GM21390 (cell line): ENCODE data around the gene CLEC18B.
"Not testable (repeated sequence)": the region's sequence is repeated elsewhere in the genome, so short reads cannot be mapped to it uniquely, and the experiment has no call there.

ENCODE experiments used
- ATAC-seq: cut with Tn5 transposase; IDR thresholded peaks from one replicate; pipeline ENCODE4 v1.9.1; 2021; ENCODE audit not compliant: unreplicated experiment

CLEC18B gene

DNA sequence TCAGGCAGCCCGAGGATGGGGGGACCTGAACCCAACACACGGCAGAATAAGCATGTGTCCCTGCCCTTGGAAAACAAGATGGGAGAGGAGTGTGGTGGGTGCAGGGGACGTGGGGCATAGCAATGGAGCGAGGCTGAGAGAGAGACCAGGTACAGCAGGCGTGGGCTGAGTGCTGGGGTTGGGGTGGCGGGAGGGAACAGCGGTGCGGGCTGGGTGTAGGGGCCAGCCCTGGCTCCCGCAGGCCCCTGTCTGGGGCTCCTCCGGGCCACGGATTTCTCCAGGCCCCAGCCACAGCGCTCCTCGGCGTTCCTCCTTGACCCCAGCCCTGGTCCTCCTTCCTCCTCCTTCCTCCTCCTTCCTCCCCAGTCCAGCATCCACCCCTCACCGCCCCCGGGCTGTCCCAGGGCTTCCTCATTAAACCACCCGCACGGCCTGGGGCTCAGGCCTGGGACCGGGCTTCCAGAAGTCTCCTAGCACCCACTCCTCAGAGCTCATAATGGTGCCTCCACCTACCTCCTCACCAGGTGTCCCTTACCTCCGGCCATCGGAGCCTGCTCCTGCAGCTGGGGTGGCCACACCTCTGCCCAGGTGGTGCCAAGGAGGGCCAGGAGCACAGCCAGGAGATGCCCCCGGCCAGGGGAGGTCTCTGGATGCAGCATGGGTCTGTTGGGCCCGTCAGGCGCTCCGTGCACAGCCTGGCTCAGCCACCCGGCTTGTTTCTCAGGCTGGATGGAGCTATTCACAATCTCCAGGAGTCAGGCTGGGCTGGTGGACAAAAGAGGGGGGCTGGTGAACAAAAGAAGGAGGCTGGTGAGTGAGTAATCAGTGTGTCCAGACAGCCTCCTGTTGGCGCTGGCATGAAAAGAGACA, at the start of gene CLEC18B:
CLEC18B (minus strand) TSS at position 867 of the 870 bp plus-strand sequence; CDS start at position 659, 208 bp downstream.
- ATAC-seq, result not testable (repeated sequence)

GRCh38 chr16:74469946-74470478, 48.7 kb upstream of the CLEC18B start:
- ATAC-seq, result no peak

DNA sequence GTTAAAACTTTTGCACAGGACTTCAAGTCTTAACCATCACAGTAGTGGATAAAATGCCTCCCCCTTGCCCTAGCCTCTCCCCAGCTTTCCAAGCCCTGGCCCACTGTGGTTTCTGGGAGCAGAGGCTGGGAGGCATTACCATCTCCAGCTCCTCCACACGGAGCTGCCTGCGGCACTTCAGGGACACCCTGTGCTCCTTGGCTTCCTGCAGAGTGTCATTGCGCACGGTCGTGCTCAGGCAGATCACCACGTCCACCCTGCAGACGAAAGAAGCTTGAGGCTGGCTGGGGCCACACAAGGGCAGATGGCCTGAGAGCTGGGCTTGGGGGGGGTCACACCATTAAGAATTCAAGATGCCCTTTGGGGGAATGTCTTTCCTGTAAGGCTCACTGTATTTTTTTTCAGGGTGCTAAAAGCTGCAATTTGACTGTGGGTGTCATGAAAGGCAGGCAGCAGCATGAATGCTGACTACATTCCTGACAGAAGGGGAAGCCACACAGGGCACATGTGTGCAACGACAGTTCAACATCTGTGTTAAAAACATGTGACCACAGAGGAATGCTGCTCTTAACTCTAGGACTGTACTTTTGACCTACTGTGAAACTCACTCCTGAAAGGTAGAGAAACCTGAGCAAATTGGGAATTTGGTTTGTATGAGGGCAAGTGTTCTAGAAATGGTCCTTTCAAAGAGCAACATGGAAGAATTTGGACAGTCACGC, 47.7 kb upstream of the CLEC18B start:
- no peak for ATAC-seq

GRCh38 chr16:74466872-74467271, 45.6 kb upstream of the CLEC18B start:
- peak; percentile 85 for ATAC-seq

DNA sequence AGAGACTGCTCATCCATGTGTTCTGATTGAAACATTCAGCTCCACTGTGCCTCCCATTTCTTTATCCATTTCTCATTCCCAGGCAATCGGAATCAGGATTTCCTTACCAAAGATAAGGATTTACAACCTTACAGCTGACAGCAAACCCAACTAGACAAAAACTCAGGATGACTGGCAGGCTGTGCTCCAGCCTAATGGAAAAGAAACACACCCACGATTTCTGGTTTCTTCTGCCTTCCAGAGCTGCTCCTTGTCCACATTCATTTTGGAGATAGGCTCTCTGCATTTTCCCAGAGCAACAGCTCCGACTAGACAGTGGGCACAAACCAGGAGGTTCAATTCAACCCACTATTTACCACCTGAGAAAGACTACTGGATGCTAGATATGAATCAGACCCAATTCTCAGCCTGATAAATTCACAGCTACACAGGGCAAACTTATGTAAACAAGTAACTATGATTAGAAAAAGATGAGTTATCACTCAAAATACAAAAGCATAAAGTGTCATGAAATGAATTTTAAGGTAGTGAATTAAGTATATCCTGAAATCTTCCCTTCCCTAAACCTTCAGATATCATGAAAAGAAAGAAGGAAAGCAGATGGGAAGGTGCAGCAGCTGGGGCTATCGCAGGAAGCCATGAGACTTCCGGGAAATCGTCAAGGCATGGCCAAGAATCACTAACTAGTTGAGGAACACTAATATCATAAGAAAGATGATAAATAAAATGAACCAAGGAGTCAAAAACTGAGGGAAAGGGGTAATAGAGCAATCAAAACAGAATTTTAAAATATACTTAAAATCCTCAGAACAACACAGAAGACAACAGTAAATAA, 44.8 kb upstream of the CLEC18B start:
- ATAC-seq, result no peak

- ATAC-seq, result no peak
These were observed 44.0 kb upstream of the CLEC18B start for GRCh38 chr16:74465281-74465680.

DNA sequence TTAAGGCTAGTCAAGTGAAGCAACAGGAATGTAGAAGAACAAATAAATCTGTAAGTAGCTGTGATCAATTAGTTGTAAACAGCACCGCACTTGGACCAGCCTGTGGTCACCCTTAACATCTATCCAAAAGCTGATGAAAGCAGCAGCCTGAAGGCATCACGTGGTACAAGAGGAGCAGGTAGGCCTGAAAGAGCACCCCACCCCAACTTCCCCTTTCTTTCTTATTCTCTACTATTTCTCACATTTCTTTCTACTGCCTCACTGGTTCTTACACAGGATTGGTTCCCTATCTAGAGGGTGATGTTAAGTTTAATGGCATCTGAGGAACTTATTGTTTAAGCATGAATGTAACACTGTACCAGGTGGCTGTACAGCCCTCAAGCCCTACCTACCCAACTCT, 42.6 kb upstream of the CLEC18B start:
- ATAC-seq, result no peak

GRCh38 chr16:74462361-74462760, 41.1 kb upstream of the CLEC18B start:
- no peak for ATAC-seq

DNA sequence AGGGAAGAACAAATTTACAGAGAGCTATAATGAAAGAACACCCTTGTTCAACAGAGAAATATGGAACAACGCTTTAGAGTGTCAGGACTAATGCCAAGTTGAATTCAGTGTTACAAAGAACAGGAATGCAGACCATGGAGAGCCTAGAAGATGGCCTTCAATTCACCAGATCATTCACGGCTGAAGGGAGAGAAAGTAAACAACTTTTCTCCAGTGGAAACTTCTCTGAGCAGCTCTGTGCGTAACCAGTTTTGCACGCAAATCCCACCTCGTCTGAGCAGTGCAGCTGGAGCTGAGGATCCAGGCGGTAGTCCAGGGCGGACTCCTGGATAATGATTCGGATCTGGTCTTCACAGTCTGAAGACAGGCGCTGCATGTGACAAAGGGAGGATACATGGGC, 40.5 kb upstream of the CLEC18B start:
- no peak for ATAC-seq

DNA sequence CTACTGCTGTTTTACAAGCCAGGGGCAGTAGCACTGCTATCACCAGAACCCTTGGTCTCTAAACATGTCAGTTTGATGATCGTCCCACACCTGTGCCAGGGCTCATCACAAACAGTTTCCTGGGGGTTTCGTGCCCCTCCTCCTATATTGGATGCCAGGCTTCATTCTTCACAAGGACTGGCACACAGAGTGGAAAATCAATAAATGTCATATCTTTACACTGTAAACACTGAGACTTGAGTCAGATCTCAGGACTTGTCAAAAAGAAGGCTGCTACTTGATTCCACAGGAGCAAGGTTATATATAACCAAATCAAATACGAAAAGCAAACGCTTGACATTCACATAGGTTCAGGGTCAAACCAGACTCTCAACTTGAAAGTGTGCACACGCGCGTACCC, 39.3 kb upstream of the CLEC18B start:
- no peak for ATAC-seq

- ATAC-seq, result no peak
These were observed 35.0 kb upstream of the CLEC18B start for GRCh38 chr16:74456290-74456625.

- no peak for ATAC-seq
These were observed 34.5 kb upstream of the CLEC18B start for GRCh38 chr16:74455619-74456289.

DNA sequence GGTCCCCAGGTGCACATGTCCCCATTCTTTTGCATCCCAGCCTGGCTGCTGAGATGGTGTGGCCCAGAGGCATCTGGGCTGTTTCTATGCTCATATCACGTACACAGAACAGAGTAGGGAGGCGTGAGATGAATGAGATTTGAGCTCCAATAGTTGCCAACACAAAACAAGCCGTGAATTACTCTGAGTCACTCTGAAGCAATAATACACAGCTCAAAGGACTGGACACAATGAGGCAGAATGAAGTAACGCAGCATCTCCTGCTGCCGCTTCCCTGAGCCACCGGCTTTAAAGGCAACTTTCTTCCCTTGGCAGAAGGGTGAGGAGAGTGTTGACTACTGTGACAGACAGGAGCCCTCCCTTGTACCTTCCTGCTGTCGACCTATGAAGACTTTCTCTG, 33.9 kb upstream of the CLEC18B start:
- no peak for ATAC-seq

DNA sequence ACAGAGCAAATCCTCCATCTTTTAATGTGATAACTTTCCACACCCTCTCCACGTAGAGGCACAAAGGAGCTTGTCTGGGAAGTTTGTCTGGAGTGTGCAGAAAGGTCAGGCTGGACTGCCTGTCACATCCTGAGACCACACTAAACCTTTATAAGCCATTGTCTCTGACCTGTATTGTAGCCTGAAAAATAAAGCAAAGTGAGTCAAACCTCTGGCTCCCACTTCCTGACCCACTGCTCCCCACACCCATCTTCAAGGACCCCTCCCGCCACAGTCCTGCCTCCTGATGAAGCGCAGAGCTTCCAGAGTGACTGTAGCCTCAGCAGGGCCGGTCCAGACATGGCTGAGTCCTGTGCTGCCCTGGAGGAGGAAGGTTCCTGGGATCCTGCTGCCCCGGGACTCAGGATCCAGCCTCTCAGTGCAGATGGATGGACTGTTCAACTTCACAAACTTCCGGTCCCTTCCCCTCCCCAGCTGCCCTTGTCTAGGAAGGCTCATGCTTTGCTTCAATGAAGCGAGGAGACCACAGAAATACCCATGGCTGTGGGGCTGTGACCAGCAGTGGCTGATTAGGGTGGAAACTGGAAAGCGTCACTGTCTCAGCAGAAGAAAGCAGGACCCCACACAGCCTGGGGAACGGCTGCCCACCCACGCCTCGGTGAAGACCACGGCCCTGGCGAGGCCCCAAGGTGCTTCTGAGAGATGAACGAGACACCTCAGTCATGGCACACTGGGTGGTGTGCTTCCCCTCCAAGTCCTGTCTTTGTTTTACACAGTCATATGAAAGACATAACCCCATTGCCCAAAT, 30.9 kb upstream of the CLEC18B start:
- peak; percentile 85 for ATAC-seq

- ATAC-seq, result no peak
These were observed 29.9 kb upstream of the CLEC18B start for GRCh38 chr16:74450967-74451760.

- ATAC-seq, result no peak
These were observed 29.0 kb upstream of the CLEC18B start for GRCh38 chr16:74450236-74450635.

DNA sequence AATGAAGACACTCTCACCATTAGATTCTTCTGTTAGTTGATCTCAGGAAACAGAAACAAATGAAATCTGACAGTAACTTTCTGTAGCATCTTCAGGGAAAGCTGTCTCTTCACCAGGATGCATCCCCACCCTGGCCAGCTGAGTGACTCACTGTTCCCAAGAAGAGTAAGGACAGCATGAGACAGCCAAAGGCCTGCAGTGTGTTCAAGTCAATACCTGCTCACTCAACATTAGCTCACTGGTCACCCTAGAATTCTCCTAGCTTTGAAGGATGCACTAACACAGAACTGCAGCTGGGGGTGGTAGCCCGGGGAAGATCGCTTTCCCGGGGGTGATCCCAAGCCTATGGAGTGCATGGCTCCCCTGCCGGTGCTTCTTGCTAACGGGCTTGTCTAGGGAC, 28.2 kb upstream of the CLEC18B start:
- ATAC-seq, result no peak

DNA sequence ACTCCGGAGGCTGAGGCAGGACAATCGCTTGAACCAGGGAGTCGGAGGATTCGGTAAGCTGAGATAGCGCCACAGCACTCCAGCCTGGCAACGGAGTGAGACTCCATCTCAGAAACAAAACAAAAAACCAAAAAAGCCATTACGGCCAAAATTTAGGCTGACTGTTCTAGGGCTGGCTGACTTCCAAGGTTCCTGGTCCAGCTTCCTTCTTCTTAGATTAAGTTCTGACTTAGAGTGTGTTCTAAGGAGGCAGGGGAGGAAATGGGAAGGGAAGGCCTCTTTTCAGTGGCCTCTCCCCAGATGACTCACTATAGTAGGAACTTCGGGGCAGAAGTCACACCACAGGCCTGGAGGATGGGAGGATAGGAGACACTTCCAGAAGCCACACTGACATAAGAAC, 27.7 kb upstream of the CLEC18B start:
- ATAC-seq, result no peak

DNA sequence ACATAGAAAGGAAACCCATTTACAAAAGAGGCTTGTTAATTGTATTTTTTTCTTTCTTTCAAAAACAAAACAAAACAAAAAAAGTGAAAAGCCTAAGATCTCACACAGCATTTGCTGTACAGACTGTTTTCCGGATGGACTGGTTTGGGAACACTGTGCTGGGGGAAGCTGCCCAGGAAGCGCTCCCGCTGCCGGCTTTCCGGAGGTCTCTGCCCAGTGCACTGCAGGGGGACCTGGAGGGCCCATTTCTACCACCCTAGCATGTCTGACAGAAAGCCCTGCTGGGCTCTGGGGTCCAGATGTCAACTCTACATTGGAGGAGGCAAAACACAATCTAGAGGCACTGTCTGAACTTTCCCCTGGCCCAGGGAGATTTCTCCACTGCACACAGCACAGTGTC, 26.3 kb upstream of the CLEC18B start:
- no peak for ATAC-seq
